ENCODE measurements around the gene SPOCK2.

Gene SPOCK2

GRCh38 chr10:72087392-72087968 is 871 bp downstream of the SPOCK2 start:
- no peak for DNase-seq (ENCODE audit: low spot score)

DNA sequence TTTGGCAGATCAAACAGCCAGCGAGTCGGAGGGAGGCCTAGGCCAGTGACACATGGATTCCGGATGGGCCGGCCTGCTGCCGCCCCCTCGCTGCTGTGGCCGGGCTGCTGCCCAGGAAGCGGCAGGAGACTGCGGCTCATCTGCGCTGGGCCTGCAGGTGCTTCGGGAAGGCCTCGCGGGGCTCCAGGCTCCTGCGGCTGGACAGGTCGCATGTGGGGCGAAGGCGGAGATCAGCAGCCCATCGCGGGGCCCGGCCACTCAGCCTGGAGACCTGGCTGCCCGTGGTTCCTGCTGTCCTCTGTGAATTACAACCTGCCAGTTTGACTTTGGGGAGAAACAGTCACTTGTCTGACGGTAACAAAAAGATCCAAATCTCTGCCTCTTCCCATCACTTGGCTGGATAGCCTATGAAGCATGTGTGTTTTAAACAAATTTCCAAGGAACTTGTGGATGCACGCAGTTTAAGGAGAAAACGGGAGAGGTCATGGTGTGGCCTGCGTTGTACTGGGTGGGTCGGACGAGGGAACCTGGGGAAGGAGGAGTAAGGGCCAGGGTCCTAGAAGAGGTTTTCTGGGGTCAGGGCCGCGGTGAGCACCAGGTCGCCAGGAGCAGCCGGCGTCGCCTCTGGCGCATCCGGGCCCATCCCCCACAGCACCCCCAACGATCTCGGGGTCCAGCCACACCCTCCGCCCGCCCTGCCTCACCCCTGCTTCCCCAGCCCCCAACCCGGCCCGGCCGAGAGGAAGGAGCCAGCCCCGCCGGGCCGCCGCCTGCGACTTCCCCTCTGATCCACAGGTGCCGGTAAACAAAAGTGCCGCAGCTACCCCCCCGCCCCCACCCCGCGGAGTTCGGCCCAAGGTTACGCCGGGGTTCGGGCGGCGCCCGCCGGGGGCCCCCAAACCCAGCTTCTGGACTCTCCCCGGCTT is 1.6 kb downstream of the SPOCK2 start:
- no peak for DNase-seq (ENCODE audit: low spot score)

- no peak for DNase-seq (ENCODE audit: low spot score)
Observed at GRCh38 chr10:72085864-72086465, 2.4 kb downstream of the SPOCK2 start.

GRCh38 chr10:72085166-72085565 is 3.2 kb downstream of the SPOCK2 start:
- no peak for DNase-seq (ENCODE audit: low spot score)

GRCh38 chr10:72083790-72084459 is 4.4 kb downstream of the SPOCK2 start:
- no peak for DNase-seq (ENCODE audit: low spot score)

DNA sequence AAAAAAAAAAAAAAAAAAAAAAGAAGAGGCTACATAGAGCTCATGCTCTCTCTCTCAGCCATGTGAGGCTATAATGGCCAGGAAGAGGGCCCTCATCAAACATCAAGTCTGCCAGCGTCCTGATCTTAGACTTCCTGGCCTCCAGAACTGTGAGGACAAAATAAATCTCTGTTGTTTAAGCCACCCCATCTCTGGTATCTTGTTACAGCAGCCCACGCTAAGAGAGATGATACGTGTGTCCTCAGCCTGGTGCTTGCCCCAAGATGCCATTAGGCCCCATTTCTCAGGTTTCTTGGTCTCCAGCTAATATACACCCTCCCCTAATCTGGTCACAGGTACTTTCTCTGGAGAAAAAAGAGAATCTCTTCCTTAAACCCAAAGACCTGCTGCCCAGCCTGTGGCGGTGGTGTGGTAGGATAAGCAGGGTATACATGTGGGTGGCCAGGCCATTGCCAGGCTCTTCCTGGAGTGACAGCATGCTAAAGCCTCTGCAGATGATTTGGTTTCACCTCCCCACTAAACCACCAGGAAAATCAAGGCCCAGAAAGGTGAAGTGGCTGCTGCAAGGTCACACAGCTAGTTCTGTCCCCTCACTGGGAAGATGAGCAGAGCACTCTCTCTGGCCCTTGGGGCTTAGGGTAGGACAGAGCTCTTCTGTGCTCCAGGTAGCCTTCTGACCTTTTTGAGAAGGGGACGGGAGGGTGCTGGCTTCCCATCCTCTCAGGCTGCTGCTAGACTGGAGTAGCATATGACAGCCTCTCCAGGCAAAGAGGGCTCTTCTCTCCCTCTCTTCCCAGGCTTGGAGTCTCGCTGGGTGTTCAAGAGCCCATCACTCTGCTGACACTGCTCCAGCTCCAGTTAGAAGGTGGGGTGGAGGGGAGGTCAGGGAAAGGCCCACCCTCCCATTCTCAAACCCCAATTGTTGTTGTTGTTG is 5.2 kb downstream of the SPOCK2 start:
- DNase-seq (ENCODE audit: low spot score), result no peak

- DNase-seq (ENCODE audit: low spot score), result peak; percentile 50
Observed at GRCh38 chr10:72081772-72082590, 6.4 kb downstream of the SPOCK2 start.

- DNase-seq (ENCODE audit: low spot score), result no peak
Observed at GRCh38 chr10:72081210-72081609, 7.1 kb downstream of the SPOCK2 start.

GRCh38 chr10:72080042-72080975 is 8.0 kb downstream of the SPOCK2 start:
- DNase-seq (ENCODE audit: low spot score), result peak; percentile 56

- DNase-seq (ENCODE audit: low spot score), result no peak
Observed at GRCh38 chr10:72079356-72079755, 9.0 kb downstream of the SPOCK2 start.

DNA sequence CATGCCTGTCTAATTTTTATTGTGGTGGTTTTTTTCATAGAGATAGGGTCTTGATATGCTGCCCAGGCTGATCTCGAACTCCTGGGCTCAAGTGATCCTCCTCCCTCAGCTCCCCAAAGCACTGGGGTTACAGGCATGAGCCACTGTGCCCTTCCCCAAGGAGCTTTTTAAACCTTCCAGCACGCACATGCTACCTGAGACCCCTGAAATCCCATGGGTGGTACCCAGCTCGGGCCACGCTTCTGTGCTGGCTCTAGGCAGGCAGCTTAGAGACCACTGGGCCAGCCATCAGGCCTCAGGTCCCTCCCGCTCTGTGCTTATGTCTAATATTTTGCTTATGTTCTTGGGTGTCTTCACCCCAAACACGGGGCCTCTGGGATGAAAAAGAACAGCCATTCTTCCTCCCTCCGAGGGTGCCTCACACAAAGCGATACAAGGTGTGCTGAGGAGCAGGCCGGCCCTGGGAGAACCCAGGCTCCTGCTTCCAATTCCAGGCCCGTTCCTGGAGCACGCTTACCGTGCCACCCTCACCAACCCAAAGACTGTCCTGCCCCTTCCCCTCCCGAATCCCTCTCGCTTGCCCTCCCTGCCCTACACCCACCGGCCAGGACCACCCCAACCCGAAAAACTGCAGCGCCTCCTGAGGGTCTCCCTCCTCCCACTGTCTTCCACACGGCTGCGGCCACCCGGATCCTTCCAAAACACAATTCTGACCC is 10.9 kb downstream of the SPOCK2 start:
- no peak for DNase-seq (ENCODE audit: low spot score)

- DNase-seq (ENCODE audit: low spot score), result no peak
Observed at GRCh38 chr10:72076756-72077155, 11.6 kb downstream of the SPOCK2 start.

GRCh38 chr10:72075376-72076115 is 12.8 kb downstream of the SPOCK2 start:
- DNase-seq (ENCODE audit: low spot score), result no peak

DNA sequence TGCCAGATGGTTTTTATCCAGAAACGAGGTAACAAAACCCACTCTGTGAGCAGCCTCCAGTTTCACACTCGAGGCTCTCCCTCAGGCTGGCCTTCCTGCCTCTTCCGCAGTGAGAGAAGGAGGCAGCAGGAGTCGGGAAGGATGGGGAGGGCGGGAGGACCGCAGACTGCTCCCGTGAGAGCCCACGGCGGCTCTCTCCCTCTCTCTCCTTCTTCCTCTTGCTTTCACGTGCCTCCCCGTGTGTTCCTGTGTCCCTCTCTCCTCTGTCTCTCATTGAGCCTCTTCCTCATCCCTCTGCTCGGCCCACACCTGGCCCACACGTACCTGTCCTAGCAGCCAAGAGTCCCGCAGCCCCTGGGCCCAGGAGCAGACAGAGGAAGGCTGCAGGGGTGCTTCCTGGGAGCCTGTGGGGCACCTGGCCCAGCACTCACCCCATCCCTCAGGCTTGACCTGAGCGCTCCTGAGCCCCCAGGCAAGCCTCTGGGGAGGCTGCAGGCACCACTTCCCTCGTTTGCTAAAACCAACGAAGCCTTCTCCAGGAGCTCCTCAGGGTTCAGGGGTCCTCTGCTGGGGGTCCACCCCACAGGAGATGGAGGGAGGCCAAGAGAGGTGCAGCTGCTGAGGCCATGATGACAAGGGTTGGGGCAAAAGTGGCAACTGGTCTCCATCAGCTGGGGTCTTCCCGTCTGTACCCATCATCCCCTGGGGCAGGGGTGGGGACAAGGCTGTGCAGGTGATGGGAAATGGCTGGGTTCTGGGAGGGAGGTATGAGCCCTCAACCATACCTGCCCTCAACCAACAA is 13.6 kb downstream of the SPOCK2 start:
- no peak for DNase-seq (ENCODE audit: low spot score)

DNA sequence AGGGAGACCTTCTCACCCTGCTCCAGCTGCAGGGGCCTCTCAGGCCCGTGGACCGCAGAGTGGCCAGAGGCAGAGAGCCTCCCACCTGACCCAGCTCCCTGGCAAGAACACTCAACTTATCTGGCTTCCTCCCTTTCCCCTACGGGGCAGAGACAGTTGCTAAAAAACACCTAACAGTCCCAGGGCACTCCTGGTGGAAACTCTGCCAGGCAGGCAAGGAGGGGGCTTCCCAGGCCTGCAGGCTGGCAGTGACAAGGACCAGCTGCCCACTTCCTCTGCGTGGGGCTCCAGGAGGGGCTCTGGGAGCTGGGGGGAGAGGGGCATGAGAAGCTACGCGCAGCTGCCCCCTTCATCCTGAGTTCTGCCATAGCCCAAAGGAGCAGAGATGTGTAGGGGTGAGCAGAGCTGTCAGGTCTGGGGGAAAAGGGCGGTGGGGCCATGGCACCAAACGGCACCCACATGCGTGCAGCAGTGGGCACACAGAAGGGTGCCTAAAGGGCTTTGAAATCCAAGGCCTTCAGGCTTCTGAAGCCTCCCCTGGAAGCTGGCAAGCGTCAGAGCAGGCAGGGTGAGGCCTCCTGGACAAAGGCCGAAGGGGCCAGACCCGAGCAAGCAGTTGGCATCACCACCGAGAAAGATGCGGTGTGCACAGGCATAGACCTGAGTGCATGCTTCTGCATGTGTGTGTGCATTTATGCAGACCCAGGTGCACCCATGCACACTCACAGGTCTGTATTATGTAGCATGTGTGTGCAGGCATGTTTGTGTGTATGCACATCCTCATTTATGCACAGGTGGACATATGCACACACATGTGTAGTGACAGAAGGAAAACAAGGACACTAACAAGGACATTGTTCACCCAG is 14.4 kb downstream of the SPOCK2 start:
- DNase-seq (ENCODE audit: low spot score), result no peak

GRCh38 chr10:72072639-72073038 is 15.7 kb downstream of the SPOCK2 start:
- DNase-seq (ENCODE audit: low spot score), result no peak
